HL-60 (cell line): ENCODE measurements around the gene CREB3L4.

Experiments
- DNase-seq, 2 experiments: peaks; one replicate each; pipeline ENCODE4 v3.0.0-alpha.2; 2010 to 2020; ENCODE audit warnings: low read depth in 1 of 2, low spot score in 1 of 2
- H3K27ac ChIP-seq: fragments of 250-450 bp; sonication (Bioruptor Pico); replicated peaks from 2 replicates; pipeline ENCODE4 v1.5.1; 2020; ENCODE audit warnings: mild to moderate bottlenecking, moderate library complexity
- H3K27me3 ChIP-seq: fragments of 250-450 bp; sonication (Bioruptor Pico); 2 replicates; pipeline ENCODE4 v1.5.1; 2021; ENCODE audit warnings: mild to moderate bottlenecking, moderate library complexity; ENCODE audit not compliant: insufficient read depth, poor library complexity, severe bottlenecking
- H3K4me3 ChIP-seq: replicated peaks from 2 replicates; pipeline ENCODE4 v1.5.1; 2011; ENCODE audit warnings: mild to moderate bottlenecking, control low read depth, low read length; ENCODE audit not compliant: insufficient read depth
- GABPA ChIP-seq: IDR thresholded peaks from 2 replicates; pipeline ENCODE4 v1.6.1; 2012; ENCODE audit warnings: low read depth
- POLR2AphosphoS5 ChIP-seq: IDR thresholded peaks from 2 replicates; pipeline ENCODE4 v1.6.1; 2012; ENCODE audit warnings: low read depth
- SPI1 ChIP-seq: IDR thresholded peaks from 2 replicates; pipeline ENCODE4 v1.6.1; 2012; ENCODE audit warnings: low read depth, mild to moderate bottlenecking, borderline replicate concordance
- TF ChIP-seq, protein P1 (sequence below): IDR thresholded peaks from 2 replicates; pipeline ENCODE4 v1.6.1; 2012; ENCODE audit warnings: low read depth; ENCODE audit not compliant: insufficient replicate concordance
- TF ChIP-seq, protein P2 (sequence below): IDR thresholded peaks from one replicate; pipeline ENCODE4 v1.5.1; 2011; ENCODE audit warnings: low read length, control low read depth, inconsistent platforms; ENCODE audit not compliant: insufficient read depth

CREB3L4 gene

GRCh38 chr1:153962088-153963029 is 5.3 kb upstream of the CREB3L4 start:
- Histone ChIP-seq H3K27ac (peak overlapping the region; percentile 79), H3K4me3 (peak overlapping the region; percentile 64), H3K27me3 (no peaks in the 10 kb centered on the region)
- TF ChIP-seq, protein P1, sequence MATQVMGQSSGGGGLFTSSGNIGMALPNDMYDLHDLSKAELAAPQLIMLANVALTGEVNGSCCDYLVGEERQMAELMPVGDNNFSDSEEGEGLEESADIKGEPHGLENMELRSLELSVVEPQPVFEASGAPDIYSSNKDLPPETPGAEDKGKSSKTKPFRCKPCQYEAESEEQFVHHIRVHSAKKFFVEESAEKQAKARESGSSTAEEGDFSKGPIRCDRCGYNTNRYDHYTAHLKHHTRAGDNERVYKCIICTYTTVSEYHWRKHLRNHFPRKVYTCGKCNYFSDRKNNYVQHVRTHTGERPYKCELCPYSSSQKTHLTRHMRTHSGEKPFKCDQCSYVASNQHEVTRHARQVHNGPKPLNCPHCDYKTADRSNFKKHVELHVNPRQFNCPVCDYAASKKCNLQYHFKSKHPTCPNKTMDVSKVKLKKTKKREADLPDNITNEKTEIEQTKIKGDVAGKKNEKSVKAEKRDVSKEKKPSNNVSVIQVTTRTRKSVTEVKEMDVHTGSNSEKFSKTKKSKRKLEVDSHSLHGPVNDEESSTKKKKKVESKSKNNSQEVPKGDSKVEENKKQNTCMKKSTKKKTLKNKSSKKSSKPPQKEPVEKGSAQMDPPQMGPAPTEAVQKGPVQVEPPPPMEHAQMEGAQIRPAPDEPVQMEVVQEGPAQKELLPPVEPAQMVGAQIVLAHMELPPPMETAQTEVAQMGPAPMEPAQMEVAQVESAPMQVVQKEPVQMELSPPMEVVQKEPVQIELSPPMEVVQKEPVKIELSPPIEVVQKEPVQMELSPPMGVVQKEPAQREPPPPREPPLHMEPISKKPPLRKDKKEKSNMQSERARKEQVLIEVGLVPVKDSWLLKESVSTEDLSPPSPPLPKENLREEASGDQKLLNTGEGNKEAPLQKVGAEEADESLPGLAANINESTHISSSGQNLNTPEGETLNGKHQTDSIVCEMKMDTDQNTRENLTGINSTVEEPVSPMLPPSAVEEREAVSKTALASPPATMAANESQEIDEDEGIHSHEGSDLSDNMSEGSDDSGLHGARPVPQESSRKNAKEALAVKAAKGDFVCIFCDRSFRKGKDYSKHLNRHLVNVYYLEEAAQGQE = no peak
- TF ChIP-seq, protein P2, sequence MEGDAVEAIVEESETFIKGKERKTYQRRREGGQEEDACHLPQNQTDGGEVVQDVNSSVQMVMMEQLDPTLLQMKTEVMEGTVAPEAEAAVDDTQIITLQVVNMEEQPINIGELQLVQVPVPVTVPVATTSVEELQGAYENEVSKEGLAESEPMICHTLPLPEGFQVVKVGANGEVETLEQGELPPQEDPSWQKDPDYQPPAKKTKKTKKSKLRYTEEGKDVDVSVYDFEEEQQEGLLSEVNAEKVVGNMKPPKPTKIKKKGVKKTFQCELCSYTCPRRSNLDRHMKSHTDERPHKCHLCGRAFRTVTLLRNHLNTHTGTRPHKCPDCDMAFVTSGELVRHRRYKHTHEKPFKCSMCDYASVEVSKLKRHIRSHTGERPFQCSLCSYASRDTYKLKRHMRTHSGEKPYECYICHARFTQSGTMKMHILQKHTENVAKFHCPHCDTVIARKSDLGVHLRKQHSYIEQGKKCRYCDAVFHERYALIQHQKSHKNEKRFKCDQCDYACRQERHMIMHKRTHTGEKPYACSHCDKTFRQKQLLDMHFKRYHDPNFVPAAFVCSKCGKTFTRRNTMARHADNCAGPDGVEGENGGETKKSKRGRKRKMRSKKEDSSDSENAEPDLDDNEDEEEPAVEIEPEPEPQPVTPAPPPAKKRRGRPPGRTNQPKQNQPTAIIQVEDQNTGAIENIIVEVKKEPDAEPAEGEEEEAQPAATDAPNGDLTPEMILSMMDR = no peak
- TF ChIP-seq SPI1 (no peak), GABPA (no peak), POLR2AphosphoS5 (no peak)
- DNase-seq = peak; percentile 44 to 65

- DNase-seq = peak; percentile 96 to 99
- H3K4me3 ChIP-seq = peak within 1 kb of the TSS; percentile 64
- TF ChIP-seq GABPA (no peak), POLR2AphosphoS5 (peak; percentile 27), SPI1 (no peak)
- TF ChIP-seq, protein P2 = no peak
- TF ChIP-seq, protein P1 = no peak
- H3K27me3 ChIP-seq = no peaks in the 10 kb centered on the region
- peak within 1 kb of the TSS; percentile 79 for H3K27ac ChIP-seq
Measured at GRCh38 chr1:153963030-153963849, 4.5 kb upstream of the CREB3L4 start, which contains the start of gene SLC39A1. TSS of gene SLC39A1 (minus strand) at chr1:153963537. CDS start at chr1:153962715, 822 bp downstream.

DNA sequence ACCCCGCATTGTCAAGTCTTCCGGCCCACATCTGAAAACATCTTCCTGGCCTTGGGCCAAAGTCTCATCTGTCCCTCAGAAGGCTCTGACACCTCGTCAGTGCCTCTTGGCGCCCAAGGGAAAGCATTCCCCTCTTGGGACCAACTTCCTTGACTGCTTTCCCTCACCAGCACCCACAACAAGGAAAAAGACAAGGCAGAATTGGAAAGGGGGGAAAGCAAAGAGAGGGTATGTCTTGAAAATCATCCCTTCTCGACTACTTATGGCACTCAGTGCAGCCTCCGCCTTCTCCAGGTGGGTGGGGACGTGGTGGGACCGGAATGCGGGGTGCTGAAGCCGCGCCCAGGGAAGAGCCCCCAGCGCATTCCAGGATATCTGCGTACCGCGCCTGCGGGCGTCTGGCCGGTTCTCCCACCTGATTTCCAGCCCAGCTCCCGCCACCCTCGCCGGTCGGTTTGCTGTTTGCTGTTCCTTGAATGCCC is 3.8 kb upstream of the CREB3L4 start:
- no peak for DNase-seq
- TF ChIP-seq GABPA = no peak
- TF ChIP-seq, protein P2 = no peak
- peak overlapping the region; percentile 79 for H3K27ac ChIP-seq

More for the DNA sequence above, 3.8 kb upstream of the CREB3L4 start:
- peak overlapping the region; percentile 64 for H3K4me3 ChIP-seq
- no peaks in the 10 kb centered on the region for H3K27me3 ChIP-seq
